ENCODE results near the gene STK11IP.

The STK11IP gene

DNA sequence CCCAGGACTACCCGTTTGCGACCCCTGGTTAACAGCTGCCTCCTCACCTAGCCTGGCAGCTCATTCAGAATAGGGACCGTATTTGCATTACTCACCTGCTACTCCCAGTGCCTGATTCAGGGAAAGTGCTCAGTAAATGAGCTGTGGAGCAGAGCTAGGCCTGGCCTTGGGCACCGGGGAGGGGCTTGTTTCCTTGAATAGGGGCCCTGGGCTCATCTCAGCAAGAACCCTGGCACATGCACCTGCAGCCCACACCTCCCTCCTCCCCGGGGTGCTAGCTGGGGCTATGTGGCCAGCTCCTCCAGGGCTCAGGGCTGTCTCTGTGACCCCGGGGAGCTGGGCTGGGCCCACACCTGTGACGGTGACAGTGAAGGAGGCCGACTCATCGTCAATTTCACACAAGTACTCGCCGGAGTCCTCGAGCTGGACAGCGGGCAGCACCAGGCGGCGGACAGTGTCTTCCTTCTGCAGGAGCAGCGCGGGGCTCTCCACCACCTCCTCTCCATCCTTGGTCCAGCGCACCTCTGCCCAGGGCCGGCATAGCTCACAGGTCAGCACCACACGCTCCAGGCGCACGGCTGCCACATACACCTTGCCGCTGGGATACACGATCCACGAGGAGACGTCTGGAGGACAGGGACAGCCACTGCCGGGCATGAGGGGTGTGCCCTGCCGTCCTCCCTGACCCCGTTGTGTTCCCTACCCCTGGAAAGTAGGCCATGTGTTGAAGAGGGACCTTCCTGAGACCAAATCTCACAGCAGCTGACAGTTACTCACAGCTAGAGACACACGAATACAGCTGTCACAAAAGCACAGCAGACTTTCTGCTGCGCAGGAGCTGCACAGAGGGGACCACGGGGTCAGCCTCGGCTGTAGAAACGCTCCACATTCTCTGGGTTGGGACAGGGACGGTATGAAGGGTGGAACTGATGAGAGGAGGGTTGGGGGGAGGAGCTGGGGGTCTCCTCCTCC is 35.3 kb upstream of the STK11IP start:
- no peak for DNase-seq

GRCh38 chr2:219563271-219563928 is 34.3 kb upstream of the STK11IP start:
- DNase-seq = no peak

DNA sequence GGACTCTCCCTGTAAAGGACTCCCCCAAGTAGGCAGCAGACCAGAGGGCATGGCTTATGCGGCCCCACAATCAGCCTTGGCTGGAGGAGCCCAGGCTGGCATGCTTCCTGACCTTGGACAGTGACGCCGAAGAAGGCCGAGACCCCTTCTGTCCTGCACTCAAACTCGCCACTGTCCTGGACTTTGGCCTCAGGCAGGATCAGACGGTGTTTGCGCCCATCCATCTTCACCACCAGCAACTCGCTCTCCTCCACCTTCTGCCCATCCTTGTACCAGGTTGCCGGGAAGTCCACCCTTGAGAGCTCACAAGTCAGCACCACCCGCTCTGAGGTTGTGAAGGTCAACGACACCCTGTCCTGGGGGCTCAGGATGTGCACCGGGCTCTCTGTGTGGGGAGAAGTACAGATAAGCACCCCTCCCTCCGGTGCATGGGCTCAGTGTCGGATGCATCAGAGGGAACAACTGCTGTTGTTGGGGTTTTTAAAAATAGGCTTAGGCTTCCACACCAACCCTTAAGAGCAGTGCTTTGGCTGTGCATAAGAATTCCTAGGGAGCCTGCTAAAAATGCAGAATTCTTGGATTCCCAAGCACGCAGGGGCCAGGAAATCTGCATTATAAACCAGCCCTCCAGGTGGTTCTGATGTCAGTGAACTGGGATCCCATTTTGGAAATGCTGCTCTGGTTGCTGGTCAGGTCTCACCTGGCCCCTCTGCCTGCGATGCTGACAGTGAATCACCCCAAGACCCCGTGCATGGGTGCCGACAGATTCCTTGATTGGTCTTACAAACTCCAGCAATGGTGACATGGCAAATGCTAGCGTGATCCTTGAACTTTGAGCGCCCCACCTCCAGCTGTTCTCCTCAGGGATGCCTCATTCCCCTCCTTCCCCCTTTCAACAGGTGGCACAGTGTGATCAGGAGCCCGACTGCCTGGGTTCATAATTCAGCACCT is 32.3 kb upstream of the STK11IP start:
- DNase-seq = no peak

DNA sequence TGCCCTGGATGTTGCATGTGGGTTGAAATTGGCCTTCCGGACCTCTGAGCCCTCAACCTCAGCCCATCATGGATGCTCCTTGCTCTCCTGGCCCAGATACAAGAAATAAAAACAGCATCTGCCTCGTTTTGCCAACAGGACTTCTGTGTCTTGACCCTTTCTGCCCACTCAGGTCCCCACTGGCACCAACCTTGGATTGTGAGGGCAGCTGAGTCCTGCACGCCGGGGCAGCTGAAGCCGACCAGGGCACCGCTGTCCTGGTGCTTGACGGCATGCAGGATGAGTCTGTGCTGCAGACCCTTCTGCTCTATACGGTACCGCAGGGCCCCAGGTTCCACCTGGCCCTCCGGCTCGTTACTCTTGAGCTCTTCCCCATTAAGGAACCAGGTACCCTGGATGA is 31.0 kb upstream of the STK11IP start:
- no peak for DNase-seq

DNA sequence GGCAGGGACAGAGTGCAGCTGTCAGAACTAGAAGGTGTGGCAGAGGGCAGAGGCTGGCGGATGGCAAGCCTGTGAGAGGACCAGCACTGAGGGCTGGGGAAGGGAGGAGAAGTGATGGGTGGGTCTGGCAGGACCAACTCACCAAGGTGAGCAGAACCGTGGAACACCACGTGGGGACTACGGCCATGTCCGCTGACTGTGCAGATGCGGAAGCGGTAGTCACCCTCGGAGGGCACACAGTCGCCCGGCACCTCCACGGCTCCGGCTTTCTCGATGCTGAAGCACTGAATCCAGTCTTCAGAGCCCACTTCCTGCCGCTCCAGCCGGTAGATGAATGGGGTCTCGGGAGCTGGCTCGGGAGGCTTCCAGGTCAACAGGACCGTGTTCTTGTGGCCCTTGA is 30.5 kb upstream of the STK11IP start:
- no peak for DNase-seq

DNA sequence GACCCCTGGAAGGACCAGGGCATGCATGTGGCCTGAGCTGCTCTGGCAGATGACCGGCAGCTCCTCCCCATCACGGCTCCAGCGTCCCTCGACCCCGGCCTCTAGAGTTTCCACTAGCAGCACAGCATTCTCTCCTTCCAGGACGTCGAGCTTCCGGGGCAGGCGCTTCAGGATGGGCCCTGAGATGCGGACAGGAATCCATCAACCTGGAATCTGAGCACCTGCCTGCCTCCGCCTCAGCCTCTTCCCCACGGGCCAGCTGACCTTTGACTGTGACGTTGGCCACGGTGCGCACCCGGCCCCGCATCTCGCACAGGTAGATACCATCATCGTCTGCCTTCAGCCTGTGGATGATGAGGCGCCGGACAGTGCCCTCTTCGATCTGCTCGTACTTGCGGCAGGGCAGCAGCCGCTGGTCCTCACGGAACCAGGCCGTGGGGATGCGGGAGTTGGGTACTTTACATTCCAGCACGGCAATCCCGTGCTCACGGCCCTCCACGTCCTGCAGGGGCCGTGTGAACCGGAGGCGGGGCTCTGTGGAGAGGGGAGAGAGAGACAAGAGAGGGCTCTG is 29.8 kb upstream of the STK11IP start:
- DNase-seq = no peak

GRCh38 chr2:219569041-219569440 is 28.6 kb upstream of the STK11IP start:
- DNase-seq = no peak

DNA sequence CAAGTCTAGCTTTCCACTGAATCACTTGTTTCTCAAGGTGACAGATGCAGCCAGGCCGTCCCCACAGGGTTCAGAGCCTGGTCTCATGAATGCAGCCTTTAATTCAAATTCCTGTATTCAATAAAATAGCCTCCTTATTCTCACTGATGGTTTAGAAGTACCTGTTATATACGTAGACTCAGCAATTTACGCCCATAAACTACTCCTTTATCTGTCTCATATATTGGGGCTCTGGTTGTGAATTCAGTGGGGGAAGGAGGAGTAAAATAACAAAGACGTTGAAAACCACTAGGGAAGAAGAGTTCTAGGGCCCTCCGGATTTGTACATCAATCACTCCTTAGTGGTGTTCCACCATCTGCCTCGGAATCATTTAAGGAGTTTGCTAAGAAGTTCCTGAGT is 28.0 kb upstream of the STK11IP start:
- DNase-seq = no peak

DNA sequence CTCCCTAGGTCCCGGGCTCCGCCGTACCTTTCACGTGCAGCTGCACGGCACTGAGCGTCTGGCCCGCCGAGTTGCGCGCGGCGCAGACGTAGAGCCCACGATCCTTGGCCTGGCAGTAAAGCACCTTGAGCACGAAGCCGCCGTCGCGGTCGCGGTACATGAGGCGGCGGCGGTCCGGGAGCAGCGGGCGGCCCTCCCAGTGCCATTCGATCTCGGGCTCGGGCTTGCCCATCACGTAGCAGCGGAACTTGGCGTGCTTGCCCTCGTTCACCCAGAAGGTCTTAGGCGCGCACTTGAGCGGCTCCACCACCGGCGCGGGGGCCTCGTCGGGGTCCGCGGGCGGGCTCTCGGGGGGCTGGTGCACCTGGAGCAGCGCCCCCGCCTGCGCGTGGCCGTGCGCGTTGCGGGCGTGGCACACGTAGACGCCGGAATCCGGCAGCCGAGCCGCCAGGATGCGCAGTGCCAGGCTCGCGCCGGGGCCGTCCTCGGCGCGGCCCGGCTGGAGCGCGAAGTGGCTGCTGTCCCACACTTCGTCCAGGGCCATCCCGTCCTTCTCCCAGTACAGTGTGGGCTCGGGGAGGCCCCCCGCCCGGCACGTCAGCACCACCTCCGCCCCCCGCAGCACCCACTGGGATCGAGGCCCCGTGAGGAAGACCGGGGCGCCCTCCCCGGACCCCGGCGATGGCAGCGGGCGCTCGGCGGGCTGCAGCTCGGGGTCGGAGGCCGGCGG is 27.3 kb upstream of the STK11IP start:
- no peak for DNase-seq

DNA sequence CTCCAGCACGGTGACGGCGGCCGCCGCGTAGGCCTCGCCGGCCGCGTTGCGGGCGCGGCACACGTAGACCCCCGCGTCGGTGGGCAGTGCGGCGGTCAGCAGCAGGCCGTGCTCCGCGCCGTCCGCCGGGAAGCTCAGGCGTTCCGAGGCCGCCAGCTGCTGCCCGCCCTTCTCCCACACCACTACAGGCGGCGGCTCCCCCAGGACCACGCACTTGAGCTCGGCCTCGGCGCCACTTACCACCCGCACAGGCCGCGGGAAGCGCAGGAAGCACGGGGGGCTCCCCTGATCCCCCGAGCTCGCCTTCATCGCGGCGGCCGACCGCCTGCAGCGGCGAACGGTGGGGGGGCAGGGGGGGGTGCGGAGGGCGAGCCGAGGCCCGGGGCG is 26.7 kb upstream of the STK11IP start:
- no peak for DNase-seq

DNA sequence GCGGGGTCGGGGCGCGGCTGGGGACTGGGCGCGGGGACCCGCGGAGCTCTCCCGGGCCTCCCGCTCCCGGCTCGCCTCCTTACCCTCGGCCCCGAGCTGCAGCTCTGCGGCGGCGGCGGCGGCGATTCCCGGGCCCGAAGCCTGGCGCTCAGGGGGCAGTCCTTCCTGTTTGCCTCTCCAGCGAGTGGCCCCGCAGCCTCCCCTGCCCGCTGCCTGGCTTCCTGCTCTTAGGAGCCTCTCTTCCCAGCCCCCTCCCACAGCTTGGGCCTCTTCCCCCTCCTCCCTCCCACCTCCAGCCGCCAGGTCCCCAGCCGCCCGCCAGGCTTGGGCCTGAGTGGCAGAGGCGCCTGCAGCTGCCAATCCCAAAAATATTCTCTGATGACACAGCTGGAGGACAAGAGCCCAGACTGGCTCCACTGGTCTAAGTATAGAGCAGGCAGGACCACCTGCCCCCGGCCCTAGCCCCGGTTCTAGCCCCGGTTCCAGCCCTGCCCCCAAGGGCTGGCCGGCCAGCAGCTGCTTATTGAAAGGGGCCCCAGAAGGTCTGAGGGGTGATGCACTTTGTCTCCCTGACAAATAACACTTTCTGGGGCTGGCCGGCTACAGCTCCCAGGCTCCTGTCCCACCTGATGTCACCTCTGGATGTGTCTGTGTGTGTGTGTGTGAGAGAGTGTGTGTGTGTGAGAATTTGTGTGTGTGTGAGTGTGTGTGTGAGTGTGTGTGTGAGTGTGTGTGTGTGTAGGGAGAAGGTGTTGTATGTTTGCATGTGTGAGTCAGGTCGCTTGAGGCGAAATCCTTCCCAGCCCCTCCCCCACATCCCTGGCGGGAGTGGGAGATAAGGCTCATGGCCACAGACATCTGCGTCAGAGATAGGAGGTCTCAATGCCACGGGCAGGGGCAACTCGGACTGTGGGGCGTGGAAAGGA is 26.1 kb upstream of the STK11IP start, which contains the start of gene OBSL1:
Gene OBSL1 (minus strand): TSS at position 229 of the 926 bp plus-strand sequence. CDS start 307 bp downstream, outside the sequence.
- DNase-seq = no peak

DNA sequence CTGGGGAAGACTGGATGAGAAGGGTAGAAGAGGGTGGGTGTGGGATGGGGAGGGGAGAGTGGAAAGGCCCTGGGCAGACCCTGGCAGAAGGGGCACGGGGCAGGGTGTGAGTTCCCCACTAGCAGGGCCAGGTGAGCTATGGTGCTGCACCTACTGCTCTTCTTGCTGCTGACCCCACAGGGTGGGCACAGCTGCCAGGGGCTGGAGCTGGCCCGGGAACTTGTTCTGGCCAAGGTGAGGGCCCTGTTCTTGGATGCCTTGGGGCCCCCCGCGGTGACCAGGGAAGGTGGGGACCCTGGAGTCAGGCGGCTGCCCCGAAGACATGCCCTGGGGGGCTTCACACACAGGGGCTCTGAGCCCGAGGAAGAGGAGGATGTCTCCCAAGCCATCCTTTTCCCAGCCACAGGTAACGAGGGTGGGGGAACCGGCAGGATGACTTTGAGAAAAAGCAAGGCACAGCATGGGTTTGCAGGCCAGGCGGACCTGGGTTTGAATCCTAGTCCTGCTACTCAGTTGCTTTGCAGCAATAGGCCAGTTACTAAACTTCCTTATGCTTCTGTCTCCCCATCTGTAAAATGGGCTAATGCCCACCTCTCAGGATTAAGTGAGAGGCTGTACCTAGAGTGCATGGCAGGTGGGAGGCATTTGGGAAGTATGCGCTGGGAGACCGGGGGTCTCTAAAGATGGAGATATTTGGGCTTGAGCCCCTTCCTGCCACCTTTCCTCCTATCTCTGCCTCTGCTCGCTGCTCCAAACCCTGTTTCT is 25.2 kb upstream of the STK11IP start, which contains the start of gene INHA:
Gene INHA (plus strand): TSS at position 74 of the 765 bp plus-strand sequence. CDS start 65 bp downstream, at position 139.
- no peak for DNase-seq

DNA sequence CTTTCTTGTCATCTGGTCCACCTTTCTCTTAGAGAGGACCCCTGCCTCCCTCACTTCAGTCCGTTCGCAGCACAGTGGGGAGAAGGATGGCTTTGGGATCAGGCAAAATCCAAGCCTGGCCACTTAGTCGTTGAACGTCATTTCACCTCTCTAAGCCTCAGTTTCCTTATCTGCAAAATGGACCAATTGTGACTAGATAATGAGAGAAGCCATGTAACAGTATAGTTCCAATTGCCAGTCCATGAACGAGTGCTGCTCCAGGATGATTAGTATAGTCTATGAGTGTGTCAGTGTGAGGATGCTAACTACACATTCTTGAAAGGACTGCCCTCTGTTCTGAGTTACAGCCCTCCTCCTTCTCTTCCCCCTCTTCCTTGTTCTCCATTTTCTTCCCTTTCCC is 24.5 kb upstream of the STK11IP start:
- no peak for DNase-seq

DNA sequence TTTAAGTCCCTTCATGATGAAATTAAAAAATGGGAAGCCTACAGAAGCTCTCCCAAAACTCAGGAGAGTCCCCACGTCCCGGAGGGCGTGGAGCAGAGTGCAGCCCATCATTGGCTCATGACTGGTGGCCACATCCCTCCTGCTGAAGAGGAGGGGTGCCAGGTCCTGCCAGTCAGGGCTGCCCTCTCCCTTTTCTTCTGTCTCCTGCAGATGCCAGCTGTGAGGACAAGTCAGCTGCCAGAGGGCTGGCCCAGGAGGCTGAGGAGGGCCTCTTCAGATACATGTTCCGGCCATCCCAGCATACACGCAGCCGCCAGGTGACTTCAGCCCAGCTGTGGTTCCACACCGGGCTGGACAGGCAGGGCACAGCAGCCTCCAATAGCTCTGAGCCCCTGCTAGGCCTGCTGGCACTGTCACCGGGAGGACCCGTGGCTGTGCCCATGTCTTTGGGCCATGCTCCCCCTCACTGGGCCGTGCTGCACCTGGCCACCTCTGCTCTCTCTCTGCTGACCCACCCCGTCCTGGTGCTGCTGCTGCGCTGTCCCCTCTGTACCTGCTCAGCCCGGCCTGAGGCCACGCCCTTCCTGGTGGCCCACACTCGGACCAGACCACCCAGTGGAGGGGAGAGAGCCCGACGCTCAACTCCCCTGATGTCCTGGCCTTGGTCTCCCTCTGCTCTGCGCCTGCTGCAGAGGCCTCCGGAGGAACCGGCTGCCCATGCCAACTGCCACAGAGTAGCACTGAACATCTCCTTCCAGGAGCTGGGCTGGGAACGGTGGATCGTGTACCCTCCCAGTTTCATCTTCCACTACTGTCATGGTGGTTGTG is 23.0 kb upstream of the STK11IP start:
- DNase-seq = no peak

GRCh38 chr2:219575566-219576504 is 21.8 kb upstream of the STK11IP start:
- DNase-seq = no peak

DNA sequence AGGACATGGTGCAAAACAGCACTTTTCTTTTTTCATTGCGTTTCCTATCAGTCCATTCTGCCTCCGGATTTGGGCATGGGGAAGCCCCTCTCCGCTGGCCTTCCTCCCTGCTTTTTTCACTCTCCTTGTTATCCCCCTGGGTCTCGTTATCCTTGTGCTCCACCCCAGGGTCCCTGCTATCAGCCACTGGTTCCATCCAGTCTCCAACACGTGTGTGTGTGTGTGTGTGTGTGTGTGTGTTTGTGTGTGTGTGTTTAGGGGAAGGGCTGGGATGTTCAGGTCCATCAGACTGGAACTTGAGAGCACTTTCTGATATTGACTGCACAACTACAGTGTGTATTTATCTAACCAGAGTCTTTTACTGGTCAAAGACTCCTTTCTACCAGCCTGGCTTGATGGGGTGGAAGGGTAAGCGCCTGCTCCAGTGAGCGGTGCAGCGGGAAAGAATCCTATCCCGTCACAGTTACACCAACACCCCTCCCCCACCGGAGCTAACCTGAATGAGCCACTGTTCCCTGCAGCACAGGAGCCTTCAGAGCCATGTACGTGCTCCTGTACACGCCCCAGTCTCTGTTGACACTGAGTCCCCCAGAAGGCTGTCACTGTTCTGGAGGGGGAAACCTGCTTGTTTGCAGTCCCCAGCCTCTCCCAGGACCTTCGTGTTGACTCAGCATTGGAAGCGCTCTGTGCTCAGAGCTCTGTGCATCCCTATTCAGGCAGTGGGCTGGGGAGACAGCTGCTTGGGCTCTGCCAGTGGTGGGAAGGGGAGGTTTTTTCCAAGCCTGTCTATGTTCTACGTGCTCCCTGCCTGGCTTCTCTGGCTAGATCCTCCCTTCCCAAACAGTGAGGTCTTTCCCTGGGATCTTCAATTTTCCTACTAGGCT is 20.9 kb upstream of the STK11IP start:
- DNase-seq = no peak
